C4-2B (cell line): ENCODE measurements around the gene FHL2.

Experiments
- H3K27ac ChIP-seq: fragments of 450-650 bp; 2 replicates; pipeline ENCODE4 v1.5.1; 2017
- CTCF ChIP-seq: fragments of 450-650 bp; conservative IDR thresholded peaks from 2 replicates; pipeline ENCODE4 v1.5.1; 2017; ENCODE audit warnings: mild to moderate bottlenecking
- ZFX ChIP-seq: fragments of 450-650 bp; IDR thresholded peaks from 2 replicates; pipeline ENCODE4 v1.6.1; 2017

Gene FHL2

DNA sequence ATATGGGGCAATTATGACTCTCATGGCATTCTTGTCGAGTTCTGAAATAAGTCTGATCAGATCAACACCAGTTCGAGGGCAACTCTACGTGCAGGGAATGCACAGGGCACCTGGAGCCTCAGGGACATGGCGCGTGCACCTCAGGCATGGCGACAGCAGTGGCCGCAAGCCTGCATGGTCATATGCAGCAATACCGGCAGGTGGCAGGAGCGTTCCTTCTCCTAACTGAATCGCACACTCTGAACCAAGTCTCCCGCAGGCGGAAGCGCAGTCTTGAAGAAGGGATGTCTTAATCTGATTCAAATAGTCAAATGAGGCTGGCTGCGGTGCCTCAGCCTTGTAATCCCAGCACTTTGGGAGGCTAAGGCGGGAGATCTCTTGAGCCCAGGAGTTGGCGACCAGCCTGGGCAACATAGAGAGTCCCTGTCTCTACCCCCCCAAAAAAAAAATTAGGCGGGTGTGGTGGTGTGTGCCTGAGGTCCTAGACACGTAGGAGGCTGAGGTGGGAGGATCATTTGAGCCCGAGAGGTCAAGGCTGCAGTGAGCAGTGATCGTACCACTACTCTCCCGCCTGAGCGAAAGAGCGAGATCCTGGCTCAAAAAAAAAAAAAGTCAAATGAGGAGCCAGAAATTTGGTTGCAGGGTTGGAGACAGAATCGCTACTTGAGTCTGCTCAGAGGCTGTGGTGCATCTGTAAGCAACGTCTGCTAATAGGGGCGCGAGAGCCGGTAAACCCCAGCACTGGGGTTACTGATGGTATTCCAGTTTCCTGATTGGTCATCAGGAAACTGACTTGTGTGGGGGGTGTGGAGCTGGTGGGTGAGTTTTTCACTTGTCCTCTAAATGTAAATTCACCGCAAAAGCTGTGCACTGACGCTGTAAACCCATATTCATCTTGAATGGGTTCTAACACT is 28.8 kb downstream of the FHL2 start:
- H3K27ac ChIP-seq: no peak overlapping the region
- TF ChIP-seq ZFX (no peak), CTCF (peak; percentile 91)

- no peak overlapping the region for H3K27ac ChIP-seq
- TF ChIP-seq CTCF: no peak
- TF ChIP-seq ZFX: no peak
These were observed 30.0 kb downstream of the FHL2 start for GRCh38 chr2:105368759-105369408.

GRCh38 chr2:105365206-105365605 is 33.6 kb downstream of the FHL2 start:
- H3K27ac ChIP-seq: no peak overlapping the region
- TF ChIP-seq CTCF (no peak), ZFX (no peak)

DNA sequence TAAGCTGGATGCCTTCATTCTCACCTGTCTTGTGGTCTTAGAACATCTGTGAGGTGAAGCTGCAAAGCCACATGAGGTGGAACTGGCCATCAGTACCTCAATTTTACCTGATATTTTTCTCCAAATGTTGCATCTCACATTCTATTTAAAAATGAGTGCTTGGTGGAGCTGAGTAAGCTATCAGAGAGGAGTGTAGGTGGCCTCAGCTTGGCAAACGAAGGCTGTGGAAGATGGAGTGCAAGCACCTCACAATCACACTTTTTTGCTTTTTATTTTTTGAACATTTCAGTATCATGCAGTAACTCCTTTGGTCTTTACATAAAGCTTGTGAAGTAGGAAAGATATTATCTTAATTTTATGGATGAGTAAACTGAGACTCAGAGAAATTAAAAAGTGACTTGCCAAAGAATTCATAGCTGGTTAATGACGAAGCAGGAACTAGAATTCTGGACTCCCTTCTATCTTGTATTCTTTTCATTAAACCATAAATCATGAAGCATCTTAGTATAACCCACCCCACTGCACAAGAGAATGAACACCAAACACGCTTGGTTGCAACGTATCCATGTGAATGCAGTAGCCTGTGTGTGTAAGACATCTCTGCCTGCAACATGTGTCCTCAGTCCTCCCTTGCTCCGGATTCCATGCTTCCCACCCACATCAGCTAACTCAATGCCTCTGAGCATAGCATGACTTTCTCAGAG is 34.3 kb downstream of the FHL2 start:
- no peak overlapping the region for H3K27ac ChIP-seq
- TF ChIP-seq ZFX: no peak
- TF ChIP-seq CTCF: no peak

- H3K27ac ChIP-seq: no peak overlapping the region
- TF ChIP-seq ZFX (no peak), CTCF (no peak)
These were observed 35.8 kb downstream of the FHL2 start for GRCh38 chr2:105362862-105363591.

GRCh38 chr2:105361102-105361889 is 37.6 kb downstream of the FHL2 start:
- H3K27ac ChIP-seq: no peak overlapping the region
- TF ChIP-seq CTCF: no peak
- no peak for TF ChIP-seq ZFX
